NCI-H2196 treated with DMSO at 0.1 percent for 48 hours (cell line): Measurements from ENCODE around the gene GALNT9.
"Not testable (repeated sequence)": the region's sequence is repeated elsewhere in the genome, so short reads cannot be mapped to it uniquely, and the experiment has no call there.

Source experiments
- DNase-seq: peaks from one replicate; lab custom pipeline; 2025; ENCODE audit not compliant: unreplicated experiment; lab: John Stamatoyannopoulos, UW

GALNT9 gene

GRCh38 chr12:132358241-132359225 lies 29.1 kb upstream of the GALNT9 start:
- DNase-seq = not testable (repeated sequence)

DNA sequence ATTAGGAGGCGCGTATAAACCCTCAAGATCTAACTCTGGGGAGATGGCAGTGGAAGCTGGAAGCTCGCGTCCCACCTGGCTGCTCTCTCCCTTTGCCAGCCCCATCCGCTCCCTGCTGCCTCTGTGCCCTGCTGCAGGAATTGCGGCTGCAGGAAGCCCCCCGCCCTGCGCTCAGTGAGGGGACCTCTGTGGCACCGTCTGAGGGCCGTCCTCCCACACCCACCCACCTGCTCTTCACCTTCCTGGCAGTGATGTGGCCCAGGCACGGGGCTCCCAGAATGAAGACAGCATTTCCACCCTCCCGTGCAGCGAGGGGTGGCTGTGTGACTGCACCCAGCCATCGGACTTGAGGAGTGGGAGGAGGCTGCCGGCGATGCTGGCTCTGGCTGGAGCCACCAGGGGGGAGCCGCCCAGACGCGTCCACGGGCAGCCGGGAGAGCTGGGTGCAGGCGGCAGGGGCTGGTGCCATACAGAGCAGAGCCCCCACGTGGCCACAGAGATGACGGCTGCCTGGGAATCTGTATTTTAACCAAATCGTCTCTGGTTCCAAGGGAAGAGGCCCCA lies 28.3 kb upstream of the GALNT9 start:
- no peak for DNase-seq

DNA sequence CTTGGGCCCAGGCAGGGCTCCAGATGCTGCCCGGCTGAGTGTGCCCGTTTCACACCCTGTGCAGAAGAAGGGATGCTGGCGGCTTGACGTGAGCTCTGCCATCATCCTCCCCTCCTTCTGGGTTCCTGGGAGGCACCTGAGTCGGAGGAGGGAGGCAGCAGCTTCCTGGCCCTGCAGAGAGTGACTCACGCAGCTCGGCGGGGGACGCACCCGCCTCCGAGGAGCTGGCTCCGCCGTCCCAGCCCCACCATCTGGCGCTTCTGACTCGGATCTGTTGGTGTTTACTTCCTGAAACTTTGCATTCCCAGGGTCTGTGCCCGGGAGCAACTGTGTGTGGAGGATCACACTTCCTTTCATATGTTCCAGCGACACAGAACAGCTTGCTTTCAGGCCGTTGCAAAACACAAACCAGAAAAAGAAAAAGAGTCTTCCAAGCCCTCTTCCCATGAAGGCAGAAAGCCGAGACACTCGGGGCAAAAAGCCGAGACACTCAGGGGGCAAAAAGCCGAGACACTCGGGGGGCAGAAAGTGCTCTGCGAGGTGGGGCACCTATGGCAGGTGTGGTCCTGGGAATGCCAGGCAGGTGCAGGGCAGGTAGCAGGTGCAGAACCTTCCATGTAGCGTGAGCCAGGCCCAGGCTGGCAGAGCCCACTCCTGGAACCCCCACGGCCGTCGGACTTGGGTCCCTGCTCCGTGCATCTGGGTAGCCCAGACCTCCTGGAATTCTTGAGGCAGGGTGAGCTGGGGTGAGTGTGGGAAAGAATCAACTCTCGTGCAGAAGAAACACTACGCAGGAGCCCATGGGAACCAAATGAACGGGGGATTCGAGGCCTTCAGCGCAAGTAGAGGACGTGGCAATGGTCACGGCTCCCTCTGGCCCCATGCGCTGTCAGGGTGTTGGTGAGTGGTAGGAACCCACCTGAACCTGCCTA lies 27.6 kb upstream of the GALNT9 start:
- peak; percentile 7 for DNase-seq

GRCh38 chr12:132355742-132356681 lies 26.6 kb upstream of the GALNT9 start:
- DNase-seq = no peak

- DNase-seq = no peak
Measured at GRCh38 chr12:132354982-132355680, 25.7 kb upstream of the GALNT9 start.

DNA sequence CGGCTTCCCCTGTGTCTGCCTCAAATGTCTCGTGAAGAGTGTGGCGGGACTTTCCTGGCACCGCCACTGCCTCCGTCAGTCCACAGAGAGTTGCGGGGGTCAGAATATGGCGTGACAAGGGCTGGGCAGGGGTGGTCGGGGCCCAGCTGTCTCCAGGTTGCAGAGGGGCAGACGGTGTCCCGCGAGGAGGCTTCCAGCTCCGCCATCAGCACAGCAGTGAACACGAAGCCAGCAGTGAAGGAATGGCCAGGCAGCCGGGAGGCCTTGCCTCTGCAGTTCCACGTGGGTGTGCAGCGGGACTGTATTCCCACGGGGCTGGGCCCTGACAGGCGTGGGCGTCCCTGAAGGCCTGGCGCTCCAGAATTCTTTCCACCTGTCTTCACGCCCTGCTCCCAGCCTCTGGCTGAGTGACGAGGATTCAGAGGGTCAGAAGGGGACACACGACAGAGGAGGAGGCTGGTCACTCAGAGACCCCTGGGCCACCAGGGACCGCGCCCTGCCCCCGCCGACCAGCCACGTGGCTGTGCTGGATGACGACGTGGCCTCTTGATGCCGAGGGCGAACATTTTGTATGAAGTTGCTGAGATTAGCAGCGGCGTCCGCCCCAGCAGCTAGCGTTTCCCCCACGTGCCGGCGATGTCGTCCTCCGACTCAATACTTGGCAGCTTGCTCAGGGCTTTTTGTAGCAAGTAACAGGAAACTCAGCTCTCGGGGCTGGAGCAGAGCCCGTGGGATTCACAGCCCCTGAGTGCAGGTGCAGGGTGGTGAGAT lies 25.0 kb upstream of the GALNT9 start:
- no peak for DNase-seq

DNA sequence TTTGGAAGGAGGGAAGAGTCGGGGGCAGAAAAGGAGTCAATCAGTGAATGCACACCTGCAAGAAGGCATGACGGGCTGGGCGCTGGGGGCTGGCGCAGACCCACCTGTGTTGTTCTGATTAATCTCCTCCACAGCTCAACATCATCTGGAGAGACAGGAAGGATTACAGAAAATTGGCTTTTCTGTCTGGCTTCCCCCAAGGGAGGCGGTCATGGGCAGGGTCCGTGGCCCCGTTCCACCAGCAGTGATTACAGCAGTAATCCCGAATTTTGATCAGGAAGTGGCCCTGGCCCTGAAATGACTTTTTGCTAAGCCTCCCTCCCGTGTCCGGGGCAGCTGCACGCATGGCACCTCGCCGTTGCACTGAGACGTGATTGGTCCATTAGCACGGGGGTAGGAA lies 24.4 kb upstream of the GALNT9 start:
- DNase-seq = no peak

DNA sequence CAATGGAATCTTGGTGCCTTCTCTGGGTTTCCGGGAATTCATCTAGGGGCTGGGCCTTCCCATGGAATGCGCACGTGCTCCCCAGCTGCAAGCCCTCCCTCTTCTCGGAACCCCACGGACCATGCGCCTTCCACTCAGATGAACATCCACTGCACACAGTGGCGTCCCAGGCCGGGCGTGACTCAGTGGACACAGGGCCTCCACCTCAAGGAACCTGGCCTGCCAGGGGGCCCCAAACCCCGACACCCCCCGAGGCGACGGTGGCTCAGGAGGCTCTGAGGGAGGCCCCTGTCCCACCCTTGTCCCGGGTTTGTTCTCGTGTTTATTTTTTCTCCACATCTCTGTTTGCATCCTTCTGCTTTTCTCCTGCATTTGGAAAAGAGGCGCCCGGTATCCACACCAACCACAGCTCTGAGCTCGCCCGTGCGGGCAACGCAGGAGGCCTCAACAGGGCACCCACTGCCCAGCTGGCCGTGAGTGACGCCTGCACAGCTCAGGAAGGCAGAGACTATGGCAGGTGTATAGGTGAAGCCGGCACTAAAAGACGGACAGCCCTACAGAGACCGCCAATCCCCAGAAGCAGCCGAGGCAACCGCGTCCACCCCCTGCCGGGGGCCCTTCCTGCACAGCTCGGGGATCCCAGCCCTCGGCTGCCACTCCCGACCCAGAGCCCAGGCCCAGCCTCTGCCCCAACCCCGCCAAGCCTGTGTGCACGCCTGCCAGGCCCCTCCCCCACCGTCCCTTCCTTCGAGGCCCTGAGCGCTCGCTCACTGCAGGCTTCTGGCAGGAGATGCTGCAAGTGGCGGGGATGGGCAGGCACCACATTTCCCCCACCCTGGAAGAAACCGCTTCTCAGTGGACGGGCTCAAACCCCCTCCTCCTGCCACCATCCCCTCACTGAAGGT lies 23.8 kb upstream of the GALNT9 start:
- DNase-seq = no peak

- DNase-seq = no peak
Measured at GRCh38 chr12:132351751-132352495, 22.5 kb upstream of the GALNT9 start.

DNA sequence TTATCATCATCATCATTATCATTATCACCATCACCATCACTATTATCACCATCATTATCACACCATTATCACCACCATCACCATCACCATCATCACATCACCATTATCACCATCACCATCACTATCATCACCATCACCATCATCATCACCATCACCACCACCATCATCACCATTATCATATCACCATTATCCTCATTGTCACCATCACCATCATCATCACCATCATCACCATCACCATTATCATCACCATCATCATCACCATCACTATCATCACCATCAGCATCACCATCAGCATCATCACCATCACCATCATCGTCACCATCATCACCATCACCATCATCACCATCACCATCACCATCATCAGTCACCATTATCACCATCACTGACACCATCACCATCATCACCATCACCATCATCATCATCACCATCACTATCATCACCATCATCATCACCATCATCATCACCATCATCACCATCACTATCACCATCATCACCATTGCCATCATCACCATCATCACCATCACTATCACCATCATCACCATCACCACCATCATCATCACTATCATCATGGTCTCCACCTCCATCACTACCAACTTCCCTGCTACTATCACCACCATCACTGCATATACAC lies 20.2 kb upstream of the GALNT9 start:
- DNase-seq = no peak

- no peak for DNase-seq
Measured at GRCh38 chr12:132348176-132348575, 18.8 kb upstream of the GALNT9 start.

DNA sequence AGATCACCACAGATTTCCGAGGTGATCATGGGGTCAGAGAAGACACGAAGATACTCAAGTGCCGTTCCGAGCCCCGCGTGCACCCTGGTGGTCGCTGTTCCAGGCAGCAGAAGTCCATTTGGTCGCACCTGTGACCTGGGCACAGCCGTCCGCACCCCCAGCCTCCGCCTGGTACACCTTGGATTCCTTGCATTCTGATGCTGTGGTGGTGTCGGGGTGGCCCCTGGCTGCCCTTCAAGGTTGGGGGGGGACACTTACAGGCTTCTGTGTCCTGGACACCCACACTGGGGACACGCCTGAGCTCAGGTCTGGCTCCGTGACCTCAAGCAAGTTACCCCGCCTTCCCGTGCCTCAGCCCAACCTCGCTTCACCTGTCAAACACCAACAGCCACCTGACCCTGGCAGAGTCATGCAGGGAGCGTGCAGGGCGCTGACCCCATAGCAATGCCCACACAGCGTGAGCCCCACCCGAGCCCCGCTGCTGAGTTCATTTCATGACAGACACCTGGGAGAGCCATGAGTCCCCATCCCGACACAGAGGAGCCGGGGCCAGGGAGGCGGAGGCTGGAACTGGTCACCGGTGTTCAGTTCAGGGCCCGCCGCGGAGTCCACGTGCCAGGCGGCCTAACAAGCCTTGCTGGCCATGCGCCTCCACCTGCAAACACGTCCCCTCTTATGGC lies 17.9 kb upstream of the GALNT9 start:
- no peak for DNase-seq

DNA sequence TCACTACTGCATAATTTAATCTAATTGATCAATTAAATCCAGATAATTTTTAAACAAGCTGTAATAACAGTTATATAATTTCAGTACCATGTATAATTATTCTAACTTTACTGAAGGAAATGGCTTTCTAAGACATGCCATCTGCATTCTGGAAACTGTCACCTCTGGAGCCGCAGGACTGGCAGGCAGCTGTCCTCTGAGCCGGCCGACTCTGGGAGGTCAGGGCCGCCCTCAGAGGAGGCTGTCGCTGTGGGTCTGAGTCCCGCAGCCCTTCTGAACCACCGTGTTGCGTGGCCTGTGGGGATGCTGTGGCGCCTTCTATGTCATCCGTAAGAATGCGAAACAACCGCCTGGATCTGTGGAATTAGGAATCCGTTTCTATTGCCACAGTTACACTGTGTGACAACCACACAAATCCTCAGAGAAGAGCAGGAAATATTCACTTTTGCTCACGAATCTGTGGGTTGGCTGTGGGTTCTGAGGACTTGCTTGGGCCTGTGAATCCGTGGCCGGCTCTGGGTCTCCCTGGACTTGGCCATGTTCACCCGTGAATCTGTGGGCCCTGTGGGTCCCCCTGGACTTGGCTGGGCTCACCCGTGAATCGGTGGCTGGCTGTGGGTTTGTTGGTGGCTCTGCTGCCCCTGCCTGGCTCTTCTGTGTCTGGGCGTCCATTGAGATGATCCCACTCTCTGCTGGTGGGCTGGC lies 17.2 kb upstream of the GALNT9 start:
- no peak for DNase-seq

DNA sequence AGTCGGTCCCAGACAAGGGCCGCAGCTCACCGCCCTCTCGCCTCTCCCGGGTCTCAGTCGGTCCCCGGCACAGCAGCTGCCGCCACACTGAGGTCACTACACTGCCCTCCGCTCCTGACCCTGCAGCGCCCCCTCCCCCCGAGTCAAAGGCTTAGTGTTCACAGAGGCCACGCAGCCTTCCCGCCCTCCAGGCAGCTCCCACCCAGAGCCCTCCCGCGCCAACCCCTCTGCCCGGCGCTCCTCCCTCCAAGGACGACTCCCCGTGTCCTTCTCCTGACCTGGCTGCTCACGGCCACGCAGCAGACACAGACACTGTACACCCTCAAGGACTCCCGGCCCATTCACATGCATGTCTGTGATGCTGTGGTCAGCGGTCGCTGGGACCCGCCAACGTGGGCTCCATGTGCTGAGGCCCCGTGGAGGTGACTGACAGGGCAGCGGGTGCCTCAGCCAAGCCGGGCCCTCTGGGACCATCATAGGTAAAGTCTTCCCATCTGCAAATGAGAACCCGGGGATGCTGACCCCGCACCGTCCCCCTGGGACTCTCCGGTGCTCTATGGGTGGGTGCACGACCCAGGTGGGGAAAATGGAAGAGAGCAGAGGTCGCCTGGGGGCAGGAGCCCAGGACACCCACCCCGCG lies 16.3 kb upstream of the GALNT9 start:
- DNase-seq = no peak

DNA sequence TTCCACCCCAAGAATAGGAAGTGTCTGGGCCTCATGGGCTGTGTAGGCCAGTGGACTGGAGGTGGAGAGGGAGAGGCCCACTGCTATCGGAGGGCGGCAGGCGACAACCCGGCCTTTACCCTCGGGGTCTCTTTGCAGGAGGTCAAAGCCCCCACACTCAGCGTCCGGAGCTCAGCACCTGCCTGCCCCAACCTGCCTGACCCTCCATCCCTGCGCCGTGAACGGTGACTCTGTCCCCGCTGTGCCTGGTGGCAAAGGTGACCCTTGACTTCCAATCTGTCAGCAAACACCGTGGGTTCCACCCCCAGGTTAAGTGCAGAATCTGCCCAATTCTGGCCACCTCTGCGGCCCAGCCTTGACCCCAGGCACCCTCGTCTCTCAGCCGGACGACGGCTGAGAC lies 15.7 kb upstream of the GALNT9 start:
- no peak for DNase-seq
